Measurements from ENCODE around the gene SBF1. TPM values are rescaled to one million over a fixed set of nuclear protein-coding genes. Genes with fewer than 3 reads are reported as not detected.

SBF1 gene
- total and polyA plus RNA-seq, 12 donors: 41.0 to 73.0 (median 48.1) TPM

DNA sequence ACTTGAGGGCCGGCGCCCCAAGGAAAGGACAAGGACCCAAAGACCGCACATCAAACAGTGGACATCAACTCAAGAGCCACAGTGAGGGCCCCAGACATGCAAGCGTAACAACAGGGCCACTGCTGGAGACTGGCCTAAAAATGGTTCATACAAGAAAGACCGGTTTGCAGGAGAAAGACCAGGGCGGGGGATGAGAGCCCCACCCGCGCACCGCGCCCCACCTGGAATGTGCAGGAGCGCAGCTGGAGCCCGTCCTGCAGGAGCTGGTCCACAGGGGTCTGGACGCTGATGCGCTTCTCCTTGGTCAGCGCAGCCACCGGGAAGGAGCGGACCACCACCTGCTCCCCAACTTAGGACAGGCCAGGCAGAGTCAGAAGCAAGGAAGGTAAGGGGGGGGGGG, 13.9 kb downstream of the SBF1 start:
- ATAC-seq: no peak
- no peak for DNase-seq
- H3K9me3 ChIP-seq: no peaks in the 10 kb centered on the region
- intact Hi-C loops (cut with DNase I): no loop called here
- TF ChIP-seq, protein P1, sequence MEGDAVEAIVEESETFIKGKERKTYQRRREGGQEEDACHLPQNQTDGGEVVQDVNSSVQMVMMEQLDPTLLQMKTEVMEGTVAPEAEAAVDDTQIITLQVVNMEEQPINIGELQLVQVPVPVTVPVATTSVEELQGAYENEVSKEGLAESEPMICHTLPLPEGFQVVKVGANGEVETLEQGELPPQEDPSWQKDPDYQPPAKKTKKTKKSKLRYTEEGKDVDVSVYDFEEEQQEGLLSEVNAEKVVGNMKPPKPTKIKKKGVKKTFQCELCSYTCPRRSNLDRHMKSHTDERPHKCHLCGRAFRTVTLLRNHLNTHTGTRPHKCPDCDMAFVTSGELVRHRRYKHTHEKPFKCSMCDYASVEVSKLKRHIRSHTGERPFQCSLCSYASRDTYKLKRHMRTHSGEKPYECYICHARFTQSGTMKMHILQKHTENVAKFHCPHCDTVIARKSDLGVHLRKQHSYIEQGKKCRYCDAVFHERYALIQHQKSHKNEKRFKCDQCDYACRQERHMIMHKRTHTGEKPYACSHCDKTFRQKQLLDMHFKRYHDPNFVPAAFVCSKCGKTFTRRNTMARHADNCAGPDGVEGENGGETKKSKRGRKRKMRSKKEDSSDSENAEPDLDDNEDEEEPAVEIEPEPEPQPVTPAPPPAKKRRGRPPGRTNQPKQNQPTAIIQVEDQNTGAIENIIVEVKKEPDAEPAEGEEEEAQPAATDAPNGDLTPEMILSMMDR (IDR thresholded peaks at IDR 0.05): no peak
- H3K4me3 ChIP-seq: no peak overlapping the region
- no peaks in the 10 kb centered on the region for H3K27me3 ChIP-seq
- H3K27ac ChIP-seq: no peak overlapping the region
- H3K36me3 ChIP-seq: peaks cover 11 to 100% (median 71%) of the 10 kb centered on the region in 9 donors
- 96% methylated on average over 17 of the region's 17 CpGs for WGBS, 2 donors
- no peaks in the 10 kb centered on the region for H3K4me1 ChIP-seq

DNA sequence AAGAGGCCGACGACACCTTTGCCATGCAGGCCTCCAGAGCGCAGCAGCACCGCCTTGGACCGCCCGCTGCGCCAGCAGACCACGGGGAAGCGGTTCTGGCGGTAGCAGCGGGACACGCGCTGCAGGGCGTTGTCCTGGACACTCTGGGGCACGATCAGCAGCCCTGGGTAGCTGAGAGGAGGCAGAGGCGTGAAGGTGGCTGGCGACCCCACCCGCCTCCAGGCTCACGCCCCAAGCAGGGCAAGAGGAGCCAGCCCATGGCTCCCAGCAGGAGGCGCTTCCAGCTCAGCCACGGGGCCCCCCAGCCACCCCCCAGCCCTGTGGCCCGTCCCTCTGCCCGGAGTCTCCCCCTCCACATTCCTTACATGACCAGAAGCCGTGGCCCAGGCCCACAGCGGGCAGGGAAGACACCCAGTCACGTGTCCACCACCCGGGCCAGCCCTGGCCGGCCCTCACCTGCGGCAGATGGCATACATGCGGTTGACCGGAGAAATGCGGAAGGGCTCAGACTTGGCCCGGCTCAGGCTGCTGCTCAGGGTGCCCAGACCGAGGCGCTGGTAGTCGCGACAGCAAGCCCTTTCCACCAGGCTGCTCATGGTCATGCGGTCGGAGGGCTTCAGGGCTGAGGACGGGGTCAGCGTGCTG, 15.2 kb downstream of the SBF1 start:
- TF ChIP-seq, protein P1 (IDR thresholded peaks at IDR 0.05): no peak
- Histone ChIP-seq H3K27ac (no peak overlapping the region), H3K27me3 (no peaks in the 10 kb centered on the region), H3K4me3 (no peak overlapping the region), H3K9me3 (no peaks in the 10 kb centered on the region), H3K36me3 (peaks cover 12 to 100% (median 64%) of the 10 kb centered on the region in 9 donors), H3K4me1 (no peaks in the 10 kb centered on the region)
- DNase-seq (no peak), ATAC-seq (no peak)
- WGBS, 2 donors: 93 to 95% methylated on average over 41 of the region's 41 CpGs
- intact Hi-C loops (cut with DNase I): no loop called here

DNA sequence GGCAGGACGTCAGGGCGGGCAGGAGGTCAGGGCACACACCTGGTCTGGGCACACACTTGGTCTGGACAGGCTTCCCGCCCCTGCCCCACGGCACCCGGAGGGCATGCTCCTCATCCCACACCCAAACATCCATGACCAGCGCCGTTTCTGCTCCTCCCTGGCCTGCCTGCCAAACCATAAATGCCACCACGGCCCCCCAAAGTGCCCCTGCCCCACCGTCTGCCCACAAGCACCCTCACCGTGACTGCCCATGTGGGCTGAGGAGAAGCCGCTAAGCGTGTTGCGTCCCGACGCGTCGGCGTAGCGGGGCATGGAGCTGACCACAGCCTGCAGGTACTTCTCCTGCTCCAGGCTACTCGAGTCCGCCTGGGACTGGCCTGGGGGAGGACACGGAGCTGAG, 15.8 kb downstream of the SBF1 start:
- Histone ChIP-seq H3K36me3 (peaks cover 7 to 100% (median 64%) of the 10 kb centered on the region in 9 donors), H3K27me3 (no peaks in the 10 kb centered on the region), H3K9me3 (no peaks in the 10 kb centered on the region), H3K4me1 (no peaks in the 10 kb centered on the region), H3K27ac (no peak overlapping the region), H3K4me3 (no peak overlapping the region)
- intact Hi-C loops (cut with DNase I): no loop called here
- DNase-seq: no peak
- TF ChIP-seq, protein P1 (IDR thresholded peaks at IDR 0.05): no peak
- no peak for ATAC-seq
- 90 to 93% methylated on average over 22 of the region's 22 CpGs for WGBS, 2 donors

DNA sequence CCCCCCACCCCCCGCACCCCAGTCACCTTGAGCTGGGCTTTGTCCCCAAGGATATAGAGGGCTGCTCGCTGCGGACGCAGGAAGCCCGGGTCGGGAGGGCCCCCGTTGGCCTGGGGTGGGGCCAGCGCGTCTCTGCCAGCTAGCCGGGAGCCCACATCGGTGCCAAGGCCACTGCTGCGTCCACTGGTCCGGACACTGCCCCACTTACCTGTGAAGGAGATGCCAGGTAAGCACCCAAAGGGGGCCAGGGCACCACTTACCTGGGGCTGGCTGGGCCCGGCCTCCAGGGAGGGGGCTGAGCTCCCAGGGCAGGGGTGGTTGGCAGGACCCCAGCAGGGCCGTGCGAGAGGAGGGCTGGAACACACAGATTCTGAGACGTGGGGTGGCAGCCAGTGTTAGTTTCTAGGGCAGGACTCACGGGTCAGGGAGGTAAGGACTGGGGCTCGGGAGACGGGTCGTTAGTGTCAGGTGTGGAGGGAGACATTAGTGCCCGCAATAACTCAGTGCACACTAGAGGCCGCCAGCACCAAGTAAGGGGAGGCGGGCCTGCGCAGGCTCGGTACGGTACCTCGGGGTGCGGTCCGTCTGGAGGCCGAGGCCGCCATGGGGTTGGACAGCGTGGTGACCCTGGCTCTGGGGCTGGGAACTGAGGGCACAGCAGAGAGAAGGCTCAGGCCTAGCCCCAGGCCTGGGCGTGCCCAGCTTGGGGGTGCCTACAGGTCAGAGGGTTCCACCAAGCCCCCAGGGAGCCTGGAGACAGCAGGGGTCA, 18.2 kb downstream of the SBF1 start:
- DNase-seq (no peak), ATAC-seq (no peak)
- no peak overlapping the region for H3K4me3 ChIP-seq
- H3K36me3 ChIP-seq: peaks cover 1 to 100% (median 42%) of the 10 kb centered on the region in 9 donors
- H3K27me3 ChIP-seq: no peaks in the 10 kb centered on the region
- TF ChIP-seq, protein P1 (IDR thresholded peaks at IDR 0.05): no peak
- WGBS, 2 donors: 90 to 93% methylated on average over 34 of the region's 34 CpGs
- intact Hi-C loops (cut with DNase I): no loop called here
- H3K27ac ChIP-seq: no peak overlapping the region
- H3K4me1 ChIP-seq: no peaks in the 10 kb centered on the region
- no peaks in the 10 kb centered on the region for H3K9me3 ChIP-seq

All from heart right ventricle (tissue), 16 donors.